Ureter (tissue), 1 donor: Measurements from ENCODE around the gene LAD1. TPM values are rescaled to one million over a fixed set of nuclear protein-coding genes. Genes with fewer than 3 reads are reported as not detected.
A peak's percentile ranks its signal among the peaks of the same experiment; 100 is the strongest.

Experiments used
- DNase-seq: peaks from one replicate; pipeline ENCODE4 v3.0.0-alpha.2; 2020; ENCODE audit warnings: low spot score
- total RNA-seq: library from RNA; stranded (reverse); gene quantifications from one replicate; pipeline ENCODE4 v1.2.4, GENCODE V29; 2023
- donor health status: DM: yes; HTN: yes; CAD: no.

Gene LAD1
- 186 TPM for total RNA-seq

- no peak for DNase-seq
These were observed at the start of gene LAD1 for GRCh38 chr1:201399018-201399351. TSS of gene LAD1 (minus strand) at chr1:201399324. CDS start at chr1:201399306, 18 bp downstream.

- DNase-seq, result peak; percentile 84
These were observed 49.1 kb upstream of the LAD1 start for GRCh38 chr1:201447903-201448871.

- DNase-seq, result no peak
These were observed 46.2 kb upstream of the LAD1 start for GRCh38 chr1:201445310-201445709.

GRCh38 chr1:201444792-201445191, 45.7 kb upstream of the LAD1 start:
- no peak for DNase-seq

- no peak for DNase-seq
These were observed 44.6 kb upstream of the LAD1 start for GRCh38 chr1:201443747-201444146.

- no peak for DNase-seq
These were observed 37.8 kb upstream of the LAD1 start for GRCh38 chr1:201436969-201437368.

- DNase-seq, result no peak
These were observed 37.3 kb upstream of the LAD1 start for GRCh38 chr1:201436393-201436792.

GRCh38 chr1:201434266-201434665, 35.1 kb upstream of the LAD1 start:
- DNase-seq, result no peak

- no peak for DNase-seq
These were observed 34.5 kb upstream of the LAD1 start for GRCh38 chr1:201433609-201434008.

- no peak for DNase-seq
These were observed 31.7 kb upstream of the LAD1 start for GRCh38 chr1:201430776-201431175.

GRCh38 chr1:201429736-201430501, 30.8 kb upstream of the LAD1 start:
- DNase-seq, result no peak

- DNase-seq, result no peak
These were observed 28.8 kb upstream of the LAD1 start for GRCh38 chr1:201427963-201428362.

- DNase-seq, result no peak
These were observed 27.6 kb upstream of the LAD1 start for GRCh38 chr1:201426479-201427310.

- DNase-seq, result no peak
These were observed 25.0 kb upstream of the LAD1 start for GRCh38 chr1:201424146-201424545.

- no peak for DNase-seq
These were observed 24.5 kb upstream of the LAD1 start for GRCh38 chr1:201423655-201424054.

- DNase-seq, result no peak
These were observed 23.4 kb upstream of the LAD1 start for GRCh38 chr1:201422436-201423030.

GRCh38 chr1:201422026-201422425, 22.9 kb upstream of the LAD1 start:
- DNase-seq, result no peak

- DNase-seq, result no peak
These were observed 21.9 kb upstream of the LAD1 start for GRCh38 chr1:201421041-201421440.

GRCh38 chr1:201420608-201421002, 21.5 kb upstream of the LAD1 start:
- no peak for DNase-seq

GRCh38 chr1:201419746-201420607, 20.9 kb upstream of the LAD1 start:
- no peak for DNase-seq

- no peak for DNase-seq
These were observed 20.1 kb upstream of the LAD1 start for GRCh38 chr1:201419256-201419655.
